T-helper 22 cell (primary cell): ENCODE results near the gene SFXN2.

Experiments used
- DNase-seq: peaks from one replicate; pipeline ENCODE4 v3.0.0-alpha.2; 2020; ENCODE audit warnings: low read depth

The SFXN2 gene

DNA sequence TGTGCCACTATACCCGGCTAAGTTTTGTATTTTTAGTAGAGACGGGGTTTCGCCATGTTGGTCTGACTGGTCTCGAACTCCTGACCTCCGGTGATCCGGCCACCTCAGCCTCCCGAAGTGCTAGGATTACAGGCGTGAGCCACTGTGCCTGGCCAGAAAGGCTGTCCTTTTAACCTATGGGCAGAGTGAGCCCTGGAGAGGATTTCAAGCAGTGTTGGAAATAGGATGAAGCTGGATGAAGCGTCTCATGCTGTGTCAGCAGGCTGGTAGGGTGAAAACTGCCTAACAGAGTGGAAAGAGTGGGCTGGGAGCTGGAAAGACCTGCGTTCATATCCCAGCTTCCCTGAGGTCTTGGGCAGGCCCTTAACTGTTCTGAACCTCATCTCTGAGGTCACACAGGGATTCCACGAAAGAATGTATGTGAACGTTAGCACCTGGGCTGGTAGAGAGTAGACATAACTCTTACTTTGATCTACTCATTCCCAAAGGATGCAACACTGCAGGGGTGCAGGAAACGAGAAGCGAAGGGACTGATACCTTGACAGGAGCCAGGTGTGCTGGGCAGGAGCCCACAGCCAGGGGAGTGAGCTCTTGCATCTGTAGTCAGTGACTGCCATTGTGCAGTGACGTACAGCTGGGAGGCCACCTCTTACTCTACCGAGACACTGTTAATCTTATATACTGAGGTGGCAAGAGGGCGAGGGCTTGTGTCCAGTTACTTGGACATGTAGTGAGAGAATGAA, 63.4 kb downstream of the SFXN2 start:
- DNase-seq: no peak

DNA sequence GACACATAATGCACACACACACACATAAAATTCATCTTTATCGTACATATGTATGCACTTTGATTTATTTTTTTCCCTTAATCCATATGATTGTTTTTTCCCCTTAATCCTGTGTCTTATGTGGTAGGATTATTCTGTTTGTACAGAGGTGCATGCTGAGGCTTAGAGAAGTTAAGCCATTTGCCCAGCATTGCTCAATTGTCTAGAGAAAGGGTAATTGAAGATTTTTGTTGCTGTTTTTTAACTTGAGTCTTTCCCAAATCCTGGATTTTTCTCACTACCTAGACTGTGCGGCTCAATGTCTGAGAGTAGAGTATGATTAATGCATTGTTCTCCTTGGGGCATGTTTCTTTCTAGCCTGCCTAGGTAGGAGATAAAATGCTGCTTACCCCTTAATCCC, 64.3 kb downstream of the SFXN2 start:
- no peak for DNase-seq

DNA sequence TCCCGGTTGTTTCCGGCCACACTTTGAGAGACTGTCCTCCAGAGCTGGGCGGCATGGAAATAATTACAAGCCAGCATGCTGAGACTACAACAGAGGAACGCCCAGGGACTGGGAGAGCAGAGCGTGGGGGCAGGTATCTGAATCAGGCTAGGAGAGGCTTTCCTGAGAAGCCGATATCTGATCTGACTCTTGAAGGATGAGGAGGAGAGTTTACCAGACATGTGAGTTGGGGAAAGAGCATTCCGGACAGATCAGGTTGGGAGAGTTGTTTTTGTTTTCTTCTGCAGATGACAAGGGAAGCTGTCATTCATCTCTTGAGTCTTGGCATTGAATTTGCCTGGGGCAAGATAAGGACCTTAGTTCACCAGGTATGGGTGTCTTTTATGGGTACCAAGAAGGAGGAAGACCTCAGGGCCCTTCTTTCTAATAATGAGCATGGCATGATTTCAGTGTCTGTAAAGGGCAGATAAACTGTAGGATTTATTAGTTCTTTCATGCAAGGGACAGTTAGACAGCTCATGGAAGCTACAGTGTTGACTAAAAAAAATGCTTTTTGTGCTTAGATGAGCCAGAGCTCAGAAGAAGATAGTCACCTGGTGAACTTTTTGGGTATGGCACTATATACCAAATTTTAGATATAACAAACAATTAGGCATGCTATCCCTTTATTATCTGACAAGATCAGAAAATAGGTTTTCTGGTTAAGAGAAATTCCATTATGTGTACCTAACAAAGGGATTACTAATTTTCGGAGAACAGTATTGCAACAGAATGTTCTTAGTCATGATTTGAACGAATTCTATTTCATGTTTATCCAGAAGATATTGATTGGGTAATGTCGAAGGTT, 65.5 kb downstream of the SFXN2 start:
- no peak for DNase-seq

DNA sequence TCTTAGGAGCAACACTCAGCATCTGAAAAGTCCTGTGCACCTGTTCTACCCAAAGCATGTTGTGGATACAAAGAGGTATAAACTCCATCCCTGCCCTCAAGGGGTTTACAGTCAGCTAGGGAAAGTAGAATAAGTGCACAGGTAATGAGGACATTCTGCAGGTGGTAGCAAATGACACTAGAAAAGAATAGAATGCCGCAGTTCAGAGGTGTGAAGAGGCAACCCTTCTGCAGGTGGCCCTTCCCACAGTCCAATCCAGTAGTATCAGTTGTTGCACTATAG, 66.0 kb downstream of the SFXN2 start:
- no peak for DNase-seq

DNA sequence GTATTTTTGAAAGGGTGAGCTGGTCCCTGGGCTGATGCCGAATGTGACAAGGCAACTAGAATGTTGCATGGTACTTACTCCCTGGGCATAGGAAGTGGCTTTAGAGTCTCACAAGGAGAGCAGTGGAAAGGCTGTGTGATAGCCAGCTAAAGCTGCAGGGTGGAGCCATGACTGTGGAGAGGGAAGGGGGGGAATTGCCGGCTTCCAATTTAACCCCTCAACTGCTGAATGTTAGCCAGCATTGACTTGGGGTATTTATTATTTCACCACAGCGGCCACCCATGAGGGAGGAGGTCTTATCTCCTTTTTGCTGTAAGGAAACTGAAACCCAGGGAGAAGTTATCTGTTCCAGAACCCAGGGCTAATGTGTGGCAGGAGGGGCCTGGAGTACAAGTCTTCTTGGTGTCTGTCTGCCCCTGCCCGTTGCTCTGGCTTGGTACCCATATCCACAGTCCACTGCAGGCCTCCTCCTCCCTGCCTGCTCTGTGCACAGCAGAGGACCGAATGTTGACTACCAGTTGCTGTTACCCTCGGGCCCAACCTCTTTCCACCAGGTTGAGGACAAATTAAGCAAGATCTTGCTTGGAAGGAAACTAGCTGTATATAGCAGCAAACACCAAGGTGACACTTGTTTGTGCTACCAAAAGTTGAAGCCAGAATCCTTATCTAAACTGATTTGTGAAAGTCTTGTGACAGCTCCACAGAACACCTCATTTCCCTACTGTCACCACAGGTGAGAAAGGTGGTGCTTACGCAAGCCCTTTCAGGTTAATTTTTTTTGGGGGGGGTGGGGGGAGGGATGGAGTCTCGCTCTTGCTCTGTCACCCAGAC, 66.9 kb downstream of the SFXN2 start:
- no peak for DNase-seq

DNA sequence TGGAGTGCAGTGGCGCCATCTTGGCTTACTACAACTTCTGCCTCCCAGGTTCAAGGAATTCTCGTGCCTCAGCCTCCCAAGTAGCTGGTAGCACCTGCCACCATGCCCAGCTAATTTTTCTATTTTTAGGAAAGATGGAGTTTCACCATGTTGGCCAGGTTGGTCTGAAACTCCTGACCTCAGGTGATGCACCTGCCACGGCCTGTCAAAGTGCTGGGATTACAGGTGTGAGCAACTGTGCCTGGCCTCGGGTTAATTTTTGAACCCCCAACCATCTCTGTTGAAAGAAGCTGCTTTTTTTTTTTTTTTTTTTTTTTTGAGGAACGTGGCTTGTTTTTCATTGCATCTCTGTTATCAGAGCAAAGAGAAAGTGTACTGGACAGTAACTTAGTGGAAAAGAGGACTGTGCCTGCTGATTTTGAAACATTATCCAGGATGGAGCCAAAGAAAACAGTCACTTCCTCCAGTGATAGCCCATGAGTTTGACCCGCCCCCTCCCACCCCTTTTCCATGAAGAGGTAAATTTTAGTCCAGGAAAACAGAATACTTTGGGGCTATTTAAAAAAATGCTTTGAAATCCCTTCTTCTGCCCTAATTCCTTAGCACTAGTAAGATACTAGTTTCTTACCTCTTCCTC, 67.6 kb downstream of the SFXN2 start:
- no peak for DNase-seq

DNA sequence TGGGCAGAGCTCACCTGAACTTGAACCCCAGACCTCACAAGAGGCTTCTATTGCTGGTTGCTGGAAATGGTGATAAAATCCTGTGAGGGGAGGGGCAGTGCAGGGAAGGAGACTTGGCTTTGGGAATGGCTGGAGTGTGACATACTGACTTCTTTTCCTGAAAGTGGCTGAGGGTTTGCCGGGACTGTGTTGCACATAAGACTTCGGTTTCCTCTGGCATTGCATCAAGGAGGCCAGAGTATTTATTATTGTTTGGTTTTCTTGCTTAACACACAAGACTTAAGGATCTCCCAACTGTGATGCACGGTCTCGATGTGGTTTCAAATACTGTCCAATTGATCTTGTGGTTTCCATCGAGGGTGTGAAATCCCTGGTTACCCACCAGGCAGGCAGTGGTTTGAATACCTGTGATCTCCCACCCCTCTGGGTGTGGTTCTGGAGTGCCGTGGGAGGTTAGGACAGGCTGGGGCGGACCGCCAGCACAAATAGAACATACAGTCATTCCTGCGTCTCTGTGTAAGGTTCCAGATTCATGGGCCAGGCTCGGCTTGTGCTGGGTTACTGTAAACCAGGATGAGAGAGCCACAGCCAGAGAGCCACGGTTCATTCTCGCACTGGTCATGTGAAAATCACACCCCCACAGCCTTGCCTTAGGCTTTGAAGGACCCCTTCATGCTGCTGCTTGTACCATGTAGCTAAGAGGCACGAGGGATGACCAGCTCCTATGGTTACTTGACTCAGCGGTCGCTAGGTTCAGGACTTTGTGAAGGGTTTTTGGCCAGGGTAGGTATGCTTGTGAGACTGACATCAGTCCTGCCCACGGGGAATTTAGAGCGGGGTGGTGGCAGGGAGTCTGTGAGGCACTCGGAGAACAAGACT, 68.5 kb downstream of the SFXN2 start:
- DNase-seq: no peak

DNA sequence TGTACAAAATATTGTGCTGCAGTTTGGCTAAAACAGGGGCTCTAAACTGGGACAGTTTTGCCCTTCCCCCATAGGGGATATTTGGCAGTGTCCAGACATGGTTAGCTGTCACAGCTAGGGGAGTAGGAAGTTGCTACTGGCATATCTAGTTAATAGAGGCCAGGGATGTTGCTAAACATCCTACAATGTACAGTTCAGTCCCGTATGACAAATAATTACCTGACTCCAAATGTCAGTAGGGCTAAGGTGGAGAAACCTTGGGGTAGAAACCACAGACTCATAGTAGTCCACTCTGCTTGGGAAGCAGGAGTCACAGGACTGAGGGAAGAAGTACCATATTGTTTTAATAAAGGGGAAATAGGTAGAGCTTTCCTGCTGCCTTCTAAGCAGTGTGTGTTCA, 69.1 kb downstream of the SFXN2 start:
- DNase-seq: no peak

DNA sequence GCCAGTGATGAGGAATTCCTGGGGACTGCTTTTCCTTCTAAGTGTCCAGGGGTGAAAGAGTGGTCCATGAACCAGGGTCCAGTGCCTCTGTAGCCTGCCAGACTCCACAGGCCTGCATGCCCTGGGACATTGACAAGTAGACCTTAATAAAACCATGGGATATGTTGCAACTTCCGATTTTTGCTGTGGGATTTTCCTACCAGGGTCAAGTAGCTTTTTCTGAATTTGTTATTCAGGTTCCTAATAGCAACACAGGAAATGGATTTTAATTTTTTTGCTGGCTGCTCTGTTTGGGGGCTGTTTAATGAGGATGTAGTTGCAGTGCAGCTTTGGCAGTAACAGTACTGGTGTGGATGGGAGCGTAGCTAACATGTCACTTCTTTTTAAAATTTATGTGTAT, 71.4 kb downstream of the SFXN2 start:
- no peak for DNase-seq

DNA sequence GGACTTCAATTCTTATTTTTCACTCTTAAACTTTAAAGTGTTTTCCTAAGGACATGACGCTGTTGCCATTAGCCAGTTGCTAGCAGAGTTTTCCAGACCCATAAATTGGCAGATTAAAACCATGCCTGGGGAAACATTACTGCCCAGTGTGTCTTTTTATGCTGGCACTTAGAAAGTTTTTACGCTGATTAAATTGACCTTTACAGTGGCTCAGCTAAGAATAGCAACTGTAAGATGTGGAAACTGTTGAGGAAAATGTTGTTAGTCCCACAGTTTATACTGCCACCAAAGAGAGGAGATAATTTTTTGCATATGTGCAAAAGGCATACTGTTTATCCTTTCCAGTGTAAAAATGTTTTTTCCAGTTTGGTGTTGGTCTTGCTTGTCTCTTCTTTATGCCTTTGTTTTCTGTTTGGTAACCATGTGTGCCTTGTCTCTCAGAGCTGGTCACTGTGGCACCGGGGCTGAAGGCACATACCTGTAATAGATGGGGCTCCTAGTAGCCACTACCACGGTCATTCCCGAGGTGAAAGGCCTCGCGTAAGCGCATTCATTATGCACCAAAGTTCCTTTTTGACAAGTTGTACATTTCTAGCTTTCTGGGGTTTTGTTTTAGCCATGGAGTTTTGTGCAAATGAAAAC, 77.4 kb downstream of the SFXN2 start:
- DNase-seq: no peak
